HAP-1 (cell line): ENCODE data around the gene OCLN.
A peak's percentile ranks its signal among the peaks of the same experiment; 100 is the strongest.
"Not testable (repeated sequence)": the region's sequence is repeated elsewhere in the genome, so short reads cannot be mapped to it uniquely, and the experiment has no call there.

Experiments used
- DNase-seq, 2 experiments: peaks; one replicate each; pipeline ENCODE4 v3.0.0-alpha.2; 2016 to 2020; ENCODE audit warnings: low spot score in 2 of 2
- H3K27me3 ChIP-seq: fragments of 250-450 bp; sonication (Bioruptor Pico); 2 replicates; pipeline ENCODE4 v1.5.1; 2020; ENCODE audit warnings: low read depth, mild to moderate bottlenecking, moderate library complexity
- H3K36me3 ChIP-seq: fragments of 250-450 bp; sonication (Bioruptor Pico); replicated peaks from 2 replicates; pipeline ENCODE4 v1.5.1; 2020; ENCODE audit warnings: mild to moderate bottlenecking
- H3K4me1 ChIP-seq: fragments of 250-450 bp; sonication (Bioruptor Pico); 2 replicates; pipeline ENCODE4 v1.5.1; 2020; ENCODE audit warnings: mild to moderate bottlenecking
- H3K4me3 ChIP-seq: fragments of 250-450 bp; sonication (Bioruptor Pico); 2 replicates; pipeline ENCODE4 v1.5.1; 2020; ENCODE audit warnings: mild to moderate bottlenecking, moderate library complexity
- H3K9me3 ChIP-seq: fragments of 250-450 bp; sonication (Bioruptor Pico); 2 replicates; pipeline ENCODE4 v1.5.1; 2020; ENCODE audit warnings: mild to moderate bottlenecking, moderate library complexity
- in situ Hi-C: fragments of 300-500 bp; cut with MboI; formaldehyde crosslinking; loops from 3 replicates; pipeline ENCODE4 v1.14.3; 2020; ENCODE audit warnings: low sequenced_read_pairs, inconsistent platforms, mixed read lengths

Gene OCLN

GRCh38 chr5:69526660-69527059, 34.1 kb downstream of the OCLN start:
- H3K36me3 ChIP-seq, result no peaks in the 10 kb centered on the region
- no peak for DNase-seq
- no peak overlapping the region for H3K4me3 ChIP-seq
- H3K4me1 ChIP-seq, result peaks cover 5% of the 10 kb centered on the region; the same call in 1 of the 2 replicates
- in situ Hi-C loops, result no loop called here
- H3K9me3 ChIP-seq, result no peaks in the 10 kb centered on the region
- H3K27me3 ChIP-seq, result no peaks in the 10 kb centered on the region

GRCh38 chr5:69527128-69527770, 34.7 kb downstream of the OCLN start:
- Histone ChIP-seq H3K27me3 (no peaks in the 10 kb centered on the region), H3K4me3 (no peak overlapping the region), H3K36me3 (no peaks in the 10 kb centered on the region), H3K4me1 (peaks cover 5% of the 10 kb centered on the region; the same call in 1 of the 2 replicates), H3K9me3 (no peaks in the 10 kb centered on the region)
- no peak for DNase-seq
- in situ Hi-C loops, result no loop called here

GRCh38 chr5:69528035-69528434, 35.4 kb downstream of the OCLN start:
- no peaks in the 10 kb centered on the region for H3K9me3 ChIP-seq
- peaks cover 5% of the 10 kb centered on the region; the same call in 1 of the 2 replicates for H3K4me1 ChIP-seq
- in situ Hi-C loops, result no loop called here
- H3K4me3 ChIP-seq, result no peak overlapping the region
- no peaks in the 10 kb centered on the region for H3K36me3 ChIP-seq
- no peak for DNase-seq
- H3K27me3 ChIP-seq, result no peaks in the 10 kb centered on the region

GRCh38 chr5:69528609-69529008, 36.0 kb downstream of the OCLN start:
- Histone ChIP-seq H3K4me3 (no peak overlapping the region), H3K9me3 (no peaks in the 10 kb centered on the region), H3K27me3 (no peaks in the 10 kb centered on the region), H3K4me1 (peaks cover 5% of the 10 kb centered on the region; the same call in 1 of the 2 replicates), H3K36me3 (no peaks in the 10 kb centered on the region)
- in situ Hi-C loops, result no loop called here
- DNase-seq, result no peak

- Histone ChIP-seq H3K4me3 (no peak overlapping the region), H3K36me3 (no peaks in the 10 kb centered on the region), H3K27me3 (no peaks in the 10 kb centered on the region), H3K4me1 (peaks cover 5% of the 10 kb centered on the region; the same call in 1 of the 2 replicates), H3K9me3 (no peaks in the 10 kb centered on the region)
- in situ Hi-C loops, result no loop called here
- DNase-seq, result peak in 1 of 2 experiments; percentile 42
Observed at GRCh38 chr5:69530561-69531405, 38.2 kb downstream of the OCLN start.

GRCh38 chr5:69531406-69531801, 38.8 kb downstream of the OCLN start:
- Histone ChIP-seq H3K36me3 (no peaks in the 10 kb centered on the region), H3K9me3 (no peaks in the 10 kb centered on the region)
- in situ Hi-C loops, result no loop called here

GRCh38 chr5:69537911-69538310, 45.3 kb downstream of the OCLN start:
- H3K4me3 ChIP-seq, H3K9me3 ChIP-seq, H3K36me3 ChIP-seq, DNase-seq, in situ Hi-C loops, H3K27me3 ChIP-seq, H3K4me1 ChIP-seq: not testable (repeated sequence)

More at GRCh38 chr5:69531406-69531801, 38.8 kb downstream of the OCLN start:
- Histone ChIP-seq H3K27me3 (no peaks in the 10 kb centered on the region), H3K4me3 (no peak overlapping the region), H3K4me1 (peaks cover 5% of the 10 kb centered on the region; the same call in 1 of the 2 replicates)
- no peak for DNase-seq

GRCh38 chr5:69538735-69539134, 46.1 kb downstream of the OCLN start:
- H3K4me1 ChIP-seq, DNase-seq, in situ Hi-C loops, H3K9me3 ChIP-seq, H3K27me3 ChIP-seq, H3K36me3 ChIP-seq, H3K4me3 ChIP-seq: not testable (repeated sequence)

GRCh38 chr5:69541347-69541746, 48.8 kb downstream of the OCLN start:
- DNase-seq, in situ Hi-C loops, H3K4me1 ChIP-seq, H3K9me3 ChIP-seq, H3K36me3 ChIP-seq, H3K27me3 ChIP-seq, H3K4me3 ChIP-seq: not testable (repeated sequence)

GRCh38 chr5:69542838-69543618, 50.4 kb downstream of the OCLN start:
- H3K4me3 ChIP-seq, H3K4me1 ChIP-seq, in situ Hi-C loops, H3K36me3 ChIP-seq, H3K9me3 ChIP-seq, DNase-seq, H3K27me3 ChIP-seq: not testable (repeated sequence)

GRCh38 chr5:69544602-69545001, 52.0 kb downstream of the OCLN start:
- DNase-seq, H3K9me3 ChIP-seq, H3K27me3 ChIP-seq, H3K36me3 ChIP-seq, H3K4me3 ChIP-seq, in situ Hi-C loops, H3K4me1 ChIP-seq: not testable (repeated sequence)

GRCh38 chr5:69559908-69560330, 67.3 kb downstream of the OCLN start, which contains the start of gene GTF2H2C:
GTF2H2C (plus strand) TSS chr5:69560191; CDS start chr5:69565133, 4,942 bp downstream.
- H3K4me3 ChIP-seq, result peak within 1 kb of the TSS; percentile 30
- peak; percentile 55 to 81 for DNase-seq
- H3K9me3 ChIP-seq, in situ Hi-C loops, H3K4me1 ChIP-seq, H3K27me3 ChIP-seq, H3K36me3 ChIP-seq: not testable (repeated sequence)

- DNase-seq, H3K4me1 ChIP-seq, H3K36me3 ChIP-seq, H3K9me3 ChIP-seq, H3K27me3 ChIP-seq, in situ Hi-C loops: not testable (repeated sequence)
- peak overlapping the region; percentile 30 for H3K4me3 ChIP-seq
Observed at GRCh38 chr5:69560587-69561431, 68.2 kb downstream of the OCLN start.
